H9 (cell line): ENCODE results near the gene HCST. TPM values are rescaled to one million over a fixed set of nuclear protein-coding genes. Genes with fewer than 3 reads are reported as not detected.
A peak's percentile ranks its signal among the peaks of the same experiment; 100 is the strongest.

Source experiments
- DNase-seq: peaks from one replicate; pipeline ENCODE4 v3.0.0-alpha.2; 2017
- H2AFZ ChIP-seq: one replicate; pipeline ENCODE4 v1.6.1; 2013; ENCODE audit warnings: mild to moderate bottlenecking, low read length, control low read depth, moderate library complexity
- H2AK5ac ChIP-seq: 2 replicates; pipeline ENCODE4 v1.6.1; 2013; ENCODE audit warnings: low read length, control low read depth, mixed read lengths; ENCODE audit not compliant: insufficient read length
- H2BK120ac ChIP-seq: one replicate; pipeline ENCODE4 v1.6.1; 2013; ENCODE audit warnings: low read depth, mild to moderate bottlenecking, low read length, control low read depth, inconsistent platforms; ENCODE audit not compliant: poor library complexity, severe bottlenecking
- H2BK12ac ChIP-seq: 2 replicates; pipeline ENCODE4 v1.6.1; 2013; ENCODE audit warnings: low read length, control low read depth, mixed read lengths, low read depth; ENCODE audit not compliant: insufficient read length
- H2BK15ac ChIP-seq: 2 replicates; pipeline ENCODE4 v1.6.1; 2013; ENCODE audit warnings: low read depth, low read length, control low read depth
- H2BK20ac ChIP-seq: one replicate; pipeline ENCODE4 v1.6.1; 2013; ENCODE audit warnings: low read depth, mild to moderate bottlenecking, low read length, control low read depth, inconsistent platforms; ENCODE audit not compliant: poor library complexity, severe bottlenecking
- H2BK5ac ChIP-seq: 2 replicates; pipeline ENCODE4 v1.6.1; 2013; ENCODE audit warnings: low read length, control low read depth, mixed read lengths; ENCODE audit not compliant: insufficient read length
- H3K14ac ChIP-seq: 2 replicates; pipeline ENCODE4 v1.6.1; 2013; ENCODE audit warnings: low read length, control low read depth; ENCODE audit not compliant: insufficient read depth
- H3K18ac ChIP-seq: 2 replicates; pipeline ENCODE4 v1.6.1; 2013; ENCODE audit warnings: low read depth, mild to moderate bottlenecking, mixed read lengths, low read length, control low read depth; ENCODE audit not compliant: insufficient read length
- H3K23ac ChIP-seq: 2 replicates; pipeline ENCODE4 v1.6.1; 2013; ENCODE audit warnings: low read length, control low read depth, mixed read lengths, low read depth; ENCODE audit not compliant: insufficient read length
- H3K23me2 ChIP-seq: 2 replicates; pipeline ENCODE4 v1.6.1; 2013; ENCODE audit warnings: low read depth, mild to moderate bottlenecking, mixed read lengths, low read length, control low read depth; ENCODE audit not compliant: insufficient read length, poor library complexity, severe bottlenecking
- H3K27ac ChIP-seq: 2 replicates; pipeline ENCODE4 v1.5.1; 2013; ENCODE audit warnings: low read length, control low read depth, mixed read lengths, low read depth; ENCODE audit not compliant: insufficient read length
- H3K27me3 ChIP-seq: 2 replicates; pipeline ENCODE4 v1.6.1; 2013; ENCODE audit warnings: low read length, control low read depth, inconsistent platforms; ENCODE audit not compliant: insufficient read depth
- H3K4ac ChIP-seq: 2 replicates; pipeline ENCODE4 v1.6.1; 2013; ENCODE audit warnings: low read depth, mild to moderate bottlenecking, control low read depth, inconsistent platforms, low read length, moderate library complexity
- H3K4me1 ChIP-seq: 2 replicates; pipeline ENCODE4 v1.6.1; 2013; ENCODE audit warnings: low read length, control low read depth, inconsistent platforms; ENCODE audit not compliant: insufficient read depth
- H3K4me2 ChIP-seq: 2 replicates; pipeline ENCODE4 v1.6.1; 2013; ENCODE audit warnings: low read length, control low read depth, mixed read lengths; ENCODE audit not compliant: insufficient read length, insufficient read depth
- H3K56ac ChIP-seq: 2 replicates; pipeline ENCODE4 v1.6.1; 2013; ENCODE audit warnings: low read depth, mild to moderate bottlenecking, mixed read lengths, low read length, control low read depth; ENCODE audit not compliant: insufficient read length
- H3K79me1 ChIP-seq: 2 replicates; pipeline ENCODE4 v1.6.1; 2013; ENCODE audit warnings: low read depth, mild to moderate bottlenecking, moderate library complexity, low read length, control low read depth, inconsistent platforms; ENCODE audit not compliant: insufficient read depth, poor library complexity, severe bottlenecking
- H3K79me2 ChIP-seq: 2 replicates; pipeline ENCODE4 v1.6.1; 2013; ENCODE audit warnings: low read length, control low read depth, inconsistent platforms; ENCODE audit not compliant: insufficient read depth
- H3K9ac ChIP-seq: 2 replicates; pipeline ENCODE4 v1.6.1; 2013; ENCODE audit warnings: low read length, control low read depth, mixed read lengths; ENCODE audit not compliant: insufficient read length; ENCODE audit errors: extremely low read depth
- H3K9me3 ChIP-seq: one replicate; pipeline ENCODE4 v1.6.1; 2013; ENCODE audit warnings: low read depth, low read length, inconsistent platforms; ENCODE audit not compliant: control insufficient read depth
- H3T11ph ChIP-seq: one replicate; pipeline ENCODE4 v1.6.1; 2013; ENCODE audit warnings: mild to moderate bottlenecking, low read length, control low read depth, inconsistent platforms
- H4K20me1 ChIP-seq: one replicate; pipeline ENCODE4 v1.6.1; 2013; ENCODE audit not compliant: control insufficient read depth, insufficient read length, insufficient read depth
- H4K5ac ChIP-seq: 2 replicates; pipeline ENCODE4 v1.6.1; 2013; ENCODE audit warnings: low read depth, mild to moderate bottlenecking, mixed read lengths, low read length, control low read depth; ENCODE audit not compliant: insufficient read length
- H4K8ac ChIP-seq: replicated peaks from 2 replicates; pipeline ENCODE4 v1.6.1; 2013; ENCODE audit warnings: low read length, control low read depth, mixed read lengths, low read depth; ENCODE audit not compliant: insufficient read length
- H4K91ac ChIP-seq: 2 replicates; pipeline ENCODE4 v1.6.1; 2013; ENCODE audit warnings: low read depth, mild to moderate bottlenecking, moderate library complexity, mixed read lengths, low read length, control low read depth; ENCODE audit not compliant: insufficient read length
- H3K27ac Mint-ChIP-seq, 3 experiments: 2 replicates in 2 of 3; 3 replicates in 1 of 3; pipeline ENCODE4 v1.8.0; 2020 to 2021; ENCODE audit warnings: mixed read lengths in 3 of 3, mild to moderate bottlenecking in 1 of 3, moderate library complexity in 1 of 3
- H3K27me3 Mint-ChIP-seq: 2 replicates; pipeline ENCODE4 v1.8.0; 2021; ENCODE audit warnings: low read depth, mild to moderate bottlenecking, moderate library complexity, mixed read lengths
- H3K36me3 Mint-ChIP-seq, 3 experiments: 2 replicates in 2 of 3; 3 replicates in 1 of 3; pipeline ENCODE4 v1.8.0; 2020 to 2021; ENCODE audit warnings: low read depth in 3 of 3, mixed read lengths in 3 of 3; ENCODE audit not compliant: insufficient read depth in 1 of 3
- H3K4me1 Mint-ChIP-seq, 2 experiments: 2 replicates each; pipeline ENCODE4 v1.8.0; 2020; ENCODE audit warnings: mixed read lengths in 2 of 2
- H3K4me3 Mint-ChIP-seq, 2 experiments: 2 replicates in 1 of 2; 3 replicates in 1 of 2; pipeline ENCODE4 v1.8.0; 2020 to 2021; ENCODE audit warnings: mild to moderate bottlenecking in 2 of 2, mixed read lengths in 2 of 2, moderate library complexity in 1 of 2
- H3K9me3 Mint-ChIP-seq, 2 experiments: 2 replicates in 1 of 2; 3 replicates in 1 of 2; pipeline ENCODE4 v1.8.0; 2020; ENCODE audit warnings: mild to moderate bottlenecking in 2 of 2, mixed read lengths in 2 of 2, moderate library complexity in 1 of 2
- CTCF ChIP-seq: fragments of 200-600 bp; sonication (generic); conservative IDR thresholded peaks from 3 replicates; pipeline ENCODE4 v1.8.0; 2021; ENCODE audit warnings: antibody characterized with exemption, mild to moderate bottlenecking
- WGBS: extraction: QIAGEN DNeasy Blood & Tissue Kit; methylation state at CpG from one replicate; pipeline ENCODE4 v1.1.7; 2013; ENCODE audit warnings: missing lambda C conversion rate, low lambda C conversion rate, mixed read lengths; ENCODE audit not compliant: insufficient read length; ENCODE audit errors: extremely low coverage; 5-methylcytosine and 5-hydroxymethylcytosine counted together
- total RNA-seq: library from RNA; stranded (reverse); gene quantifications from 2 replicates; pipeline ENCODE4 v1.2.1, GENCODE V29; 2021

Gene HCST
- total RNA-seq, 1 experiment from 2014 or later, result 0.68 TPM

- H3T11ph ChIP-seq, result no peak overlapping the region
- no peak overlapping the region for H3K4me2 ChIP-seq
- Mint-ChIP-seq H3K27ac (peak overlapping the region in 2 of 3 experiments; percentile 2 to 98; a peak in 2 of 7 replicates), H3K4me1 (peaks cover 14 to 35% of the 10 kb centered on the region in 2 experiments), H3K4me3 (peak overlapping the region; percentile 66 to 88), H3K9me3 (no peaks in the 10 kb centered on the region; a peak in 2 of 5 replicates), H3K36me3 (peaks cover 2 to 8% (median 6%) of the 10 kb centered on the region in 3 experiments; a peak in 6 of 7 replicates), H3K27me3 (peaks cover 27% of the 10 kb centered on the region)
- no peaks in the 10 kb centered on the region for H3K9me3 ChIP-seq
- no peak overlapping the region for H2BK12ac ChIP-seq
- no peak overlapping the region for H3K23ac ChIP-seq
- WGBS, result no CpG with 5 or more reads among the region's 12 CpGs
- H4K20me1 ChIP-seq, result no peaks in the 10 kb centered on the region
- no peak overlapping the region for H2AK5ac ChIP-seq
- H3K79me2 ChIP-seq, result no peaks in the 10 kb centered on the region
- H3K23me2 ChIP-seq, result peaks cover 14% of the 10 kb centered on the region
- H2BK20ac ChIP-seq, result no peak overlapping the region
- no peak overlapping the region for H4K91ac ChIP-seq
- no peak overlapping the region for H3K18ac ChIP-seq
- H4K5ac ChIP-seq, result no peak overlapping the region
- H3K56ac ChIP-seq, result no peak overlapping the region
- H3K4me1 ChIP-seq, result peaks cover 8% of the 10 kb centered on the region; the same call in 1 of the 2 replicates
- no peak overlapping the region for H2BK120ac ChIP-seq
- no peak overlapping the region for H3K4ac ChIP-seq
- H3K9ac ChIP-seq, result no peak overlapping the region
- H2BK15ac ChIP-seq, result no peak overlapping the region
- peak; percentile 53 for TF ChIP-seq CTCF
- no peak overlapping the region for H2BK5ac ChIP-seq
- peaks cover 5% of the 10 kb centered on the region; the same call in 1 of the 2 replicates for H3K27me3 ChIP-seq
- H2AFZ ChIP-seq, result no peak overlapping the region
- H3K79me1 ChIP-seq, result no peaks in the 10 kb centered on the region
- H3K27ac ChIP-seq, result no peak overlapping the region
- peak; percentile 60 for DNase-seq
- H4K8ac ChIP-seq, result no peak overlapping the region
- H3K14ac ChIP-seq, result no peak overlapping the region
These were observed 31.5 kb upstream of the HCST start for GRCh38 chr19:35870798-35871197.
